ENCODE measurements around the gene CCDC6. TPM values are rescaled to one million over a fixed set of nuclear protein-coding genes. Genes with fewer than 3 reads are reported as not detected.

CCDC6 gene
- total RNA-seq, 2 donors from 2014 or later, result 60.4 to 64.3 TPM

GRCh38 chr10:59907918-59908807 lies 1.8 kb upstream of the CCDC6 start:
- intact Hi-C loops (cut with DNase I), result loop anchor here (10.0 kb wide), 2 partner anchors 63 to 283 kb away; no protein-coding TSS in a partner anchor
- DNase-seq (ENCODE audit: low spot score), result no peak

DNA sequence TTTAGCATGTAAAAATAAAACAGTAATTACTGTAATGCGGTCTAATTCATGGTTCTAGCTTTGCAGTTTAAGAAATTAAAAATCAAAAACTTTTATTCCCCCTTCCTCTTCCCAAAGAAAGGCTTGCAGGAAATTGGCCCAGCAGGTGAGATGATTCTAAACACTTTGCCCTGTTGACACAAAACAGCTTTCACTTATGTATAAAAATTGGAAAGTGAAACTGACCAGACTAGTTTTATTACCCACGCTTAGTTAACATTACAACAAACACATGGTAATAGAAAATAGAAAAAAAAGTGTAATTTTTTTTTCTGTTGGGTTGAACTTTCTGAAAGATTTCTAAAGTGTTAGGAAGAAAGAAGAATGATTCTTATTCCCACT lies 1.2 kb upstream of the CCDC6 start:
- intact Hi-C loops (cut with DNase I), result loop anchor here (10.0 kb wide), 2 partner anchors 63 to 283 kb away; no protein-coding TSS in a partner anchor
- no peak for DNase-seq (ENCODE audit: low spot score)

GRCh38 chr10:59905731-59906416 lies 482 bp downstream of the CCDC6 start:
- intact Hi-C loops (cut with DNase I), result loop anchor here (10.0 kb wide), 2 partner anchors 61 to 281 kb away; no protein-coding TSS in a partner anchor
- no peak for DNase-seq (ENCODE audit: low spot score)

DNA sequence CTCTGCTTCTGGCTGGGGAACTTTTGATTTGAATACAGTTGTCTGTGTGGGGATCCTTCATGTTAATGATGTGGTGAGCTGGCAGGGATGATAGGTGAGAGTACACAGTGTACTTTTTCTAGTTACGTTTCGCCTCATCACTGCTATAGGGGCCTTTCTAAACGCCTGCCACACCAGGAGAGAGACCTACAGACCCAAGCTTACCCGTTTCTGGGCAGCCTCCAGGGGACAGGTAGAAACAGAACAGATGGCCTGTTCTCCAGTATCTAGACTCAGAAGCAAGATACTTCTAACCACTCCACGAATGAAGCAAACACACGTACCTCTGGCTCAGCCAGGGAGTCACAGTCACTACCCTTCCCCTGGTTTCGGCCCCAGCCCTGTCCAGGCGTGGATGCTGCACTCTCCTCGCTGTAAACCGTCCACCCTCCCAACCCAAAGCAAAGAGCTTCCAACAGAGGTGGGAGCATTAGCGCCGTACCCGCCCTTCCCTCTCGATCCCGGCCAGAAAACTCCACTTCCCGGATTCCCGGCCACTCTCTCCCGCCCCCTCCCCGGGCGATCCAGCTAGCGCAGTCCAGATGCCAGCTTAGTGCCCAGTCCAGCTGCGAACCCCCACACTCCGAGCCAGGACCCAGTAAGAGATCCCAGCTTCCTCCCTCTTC lies 1.2 kb downstream of the CCDC6 start:
- intact Hi-C loops (cut with DNase I), result loop anchor here (10.0 kb wide), 2 partner anchors 60 to 280 kb away; no protein-coding TSS in a partner anchor
- DNase-seq (ENCODE audit: low spot score), result no peak

DNA sequence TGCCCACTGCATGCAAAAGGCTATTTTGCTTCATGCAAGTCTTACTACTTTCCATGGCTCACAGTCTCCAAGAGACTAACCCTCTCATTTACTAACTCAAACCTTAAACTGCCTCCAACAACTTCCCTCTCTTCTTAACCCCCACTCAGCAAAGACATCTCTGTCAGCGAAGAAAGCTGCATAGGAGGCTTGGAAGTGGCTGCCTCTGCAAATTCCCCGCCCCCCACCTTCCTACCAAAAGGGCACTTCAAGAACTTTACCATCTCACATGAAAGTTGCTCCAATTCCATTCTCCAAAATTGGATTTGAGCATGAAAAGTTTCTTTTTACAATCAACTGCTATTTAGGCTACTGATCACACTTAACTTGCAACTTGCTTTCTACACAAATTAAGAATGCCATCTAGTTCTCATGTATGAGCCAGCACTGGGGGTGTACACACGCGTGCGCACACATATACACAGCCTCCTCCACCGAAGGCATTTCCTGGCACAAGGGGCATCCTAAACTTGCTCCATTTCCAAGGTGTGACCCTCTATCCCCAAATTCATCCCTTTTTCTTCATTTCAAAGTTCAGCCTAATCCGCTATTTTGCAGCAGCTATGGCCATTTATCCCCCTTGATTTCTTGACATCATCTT lies 1.8 kb downstream of the CCDC6 start:
- DNase-seq (ENCODE audit: low spot score), result no peak
- intact Hi-C loops (cut with DNase I), result loop anchor here (10.0 kb wide), 2 partner anchors 60 to 280 kb away; no protein-coding TSS in a partner anchor

DNA sequence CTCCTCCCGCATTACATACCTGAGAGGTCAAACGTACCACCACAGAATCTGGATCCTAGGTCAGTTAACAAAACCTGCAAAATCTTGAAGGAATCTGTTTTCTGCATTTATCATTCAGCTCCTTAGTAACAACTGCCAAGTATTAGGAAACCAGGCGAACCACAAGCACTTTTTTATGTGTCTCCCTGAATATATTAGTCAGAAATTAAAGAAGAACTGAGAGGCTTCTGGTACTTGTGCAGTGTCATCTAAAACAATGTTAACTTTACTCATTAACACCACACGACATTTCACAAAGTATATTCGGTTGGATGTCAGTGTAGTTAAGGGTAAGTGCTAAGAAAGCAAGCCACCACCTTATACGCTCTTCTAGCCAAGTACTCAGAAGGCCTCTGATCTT lies 2.5 kb downstream of the CCDC6 start:
- intact Hi-C loops (cut with DNase I), result loop anchor here (10.0 kb wide), 2 partner anchors 59 to 279 kb away; no protein-coding TSS in a partner anchor

DNA sequence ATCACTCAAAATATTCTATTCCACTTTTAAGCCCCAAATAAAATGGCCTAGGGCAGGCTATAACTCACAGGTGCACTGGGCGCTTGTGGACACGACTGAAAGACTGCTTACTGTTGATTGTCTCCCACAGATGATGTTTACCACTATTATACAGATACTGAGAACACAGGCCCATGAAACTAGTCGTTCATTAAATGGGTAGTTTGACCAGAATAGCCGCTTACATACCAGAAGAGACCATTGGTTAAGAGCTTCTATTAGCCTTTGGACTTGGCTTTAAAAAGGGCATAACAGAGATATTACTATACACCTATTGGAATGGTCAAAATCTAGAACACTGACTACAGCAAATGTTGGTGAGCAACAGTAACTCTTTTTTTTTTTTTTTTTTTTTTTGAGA lies 4.3 kb downstream of the CCDC6 start:
- intact Hi-C loops (cut with DNase I), result loop anchor here (10.0 kb wide), 2 partner anchors 57 to 277 kb away; no protein-coding TSS in a partner anchor

More for the DNA sequence above, 2.5 kb downstream of the CCDC6 start:
- DNase-seq (ENCODE audit: low spot score), result no peak

DNA sequence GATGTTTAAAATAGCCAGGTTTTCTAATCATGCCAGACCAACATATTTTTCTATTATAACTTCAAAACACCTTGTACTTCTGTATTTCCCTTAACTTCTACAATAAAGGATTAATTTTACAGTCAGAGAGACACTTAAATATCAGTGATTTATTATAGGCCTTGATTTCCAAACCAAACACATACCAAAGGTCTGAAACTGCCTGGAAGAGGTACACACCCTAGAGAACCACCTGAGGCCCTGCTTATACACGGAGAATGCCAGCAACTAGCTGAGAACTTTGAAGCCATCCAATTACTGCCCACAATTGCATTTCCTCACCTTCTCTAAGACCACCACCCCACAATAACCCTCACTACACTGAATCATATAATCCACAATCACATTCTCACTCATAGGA lies 4.9 kb downstream of the CCDC6 start:
- DNase-seq (ENCODE audit: low spot score), result no peak
- intact Hi-C loops (cut with DNase I), result loop anchor here (10.0 kb wide), 2 partner anchors 57 to 277 kb away; no protein-coding TSS in a partner anchor

More for the DNA sequence above, 4.3 kb downstream of the CCDC6 start:
- no peak for DNase-seq (ENCODE audit: low spot score)

- DNase-seq (ENCODE audit: low spot score), result no peak
- intact Hi-C loops (cut with DNase I), result loop anchor here (10.0 kb wide), 2 partner anchors 55 to 275 kb away; no protein-coding TSS in a partner anchor
Measured at GRCh38 chr10:59900048-59900727, 6.2 kb downstream of the CCDC6 start.

DNA sequence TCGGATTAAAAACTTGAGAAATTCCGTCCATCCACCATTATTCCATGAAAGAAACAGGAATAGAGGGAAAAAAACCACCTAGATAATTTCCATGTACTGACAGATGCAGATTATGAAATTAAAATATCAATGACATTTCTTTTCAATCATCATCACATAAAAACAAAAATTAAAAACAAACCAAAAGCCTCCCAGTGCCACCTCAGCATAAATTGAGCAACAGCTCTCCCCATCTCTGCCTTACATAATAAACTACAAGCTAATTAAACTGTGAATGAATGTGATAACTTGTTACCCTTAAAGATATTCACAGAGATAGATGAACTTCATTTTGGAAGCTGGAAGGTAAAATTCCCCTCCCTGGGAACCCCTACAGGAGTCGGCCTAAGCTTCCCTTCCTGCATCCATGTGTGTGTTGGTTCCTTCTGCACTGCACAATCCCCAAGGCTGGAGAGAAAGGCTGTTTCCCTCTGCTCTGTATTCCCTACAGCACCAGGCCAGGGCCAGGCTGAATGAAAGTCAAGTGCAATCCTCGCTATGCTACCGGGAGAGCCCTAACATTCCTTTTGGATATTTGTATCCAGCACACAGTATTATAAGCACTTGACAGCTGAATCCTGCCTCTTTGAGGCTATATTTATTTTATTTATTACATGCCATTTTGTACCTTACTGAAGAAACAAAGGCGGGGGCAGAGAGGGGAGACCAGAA lies 8.1 kb downstream of the CCDC6 start:
- intact Hi-C loops (cut with DNase I), result no loop called here
- DNase-seq (ENCODE audit: low spot score), result no peak

DNA sequence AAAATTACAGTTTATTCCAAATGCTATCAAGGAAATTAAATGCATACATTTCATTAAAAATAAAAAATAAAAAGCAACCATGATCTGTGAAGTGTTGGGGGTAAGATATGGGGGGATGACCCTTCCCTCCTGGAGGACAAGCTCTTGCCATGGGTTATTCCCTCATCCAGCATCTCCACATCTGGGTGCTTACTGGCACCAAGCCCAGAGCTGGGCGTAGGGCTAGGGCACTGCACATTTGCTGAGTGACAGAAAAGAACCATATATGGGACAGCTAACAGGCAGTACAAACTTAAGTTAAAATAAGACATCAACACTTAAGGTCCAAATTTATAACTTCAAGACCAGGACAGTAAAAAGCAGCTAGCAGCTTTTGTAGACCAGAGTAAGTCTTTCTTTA lies 10.2 kb downstream of the CCDC6 start:
- DNase-seq (ENCODE audit: low spot score), result no peak
- intact Hi-C loops (cut with DNase I), result no loop called here

DNA sequence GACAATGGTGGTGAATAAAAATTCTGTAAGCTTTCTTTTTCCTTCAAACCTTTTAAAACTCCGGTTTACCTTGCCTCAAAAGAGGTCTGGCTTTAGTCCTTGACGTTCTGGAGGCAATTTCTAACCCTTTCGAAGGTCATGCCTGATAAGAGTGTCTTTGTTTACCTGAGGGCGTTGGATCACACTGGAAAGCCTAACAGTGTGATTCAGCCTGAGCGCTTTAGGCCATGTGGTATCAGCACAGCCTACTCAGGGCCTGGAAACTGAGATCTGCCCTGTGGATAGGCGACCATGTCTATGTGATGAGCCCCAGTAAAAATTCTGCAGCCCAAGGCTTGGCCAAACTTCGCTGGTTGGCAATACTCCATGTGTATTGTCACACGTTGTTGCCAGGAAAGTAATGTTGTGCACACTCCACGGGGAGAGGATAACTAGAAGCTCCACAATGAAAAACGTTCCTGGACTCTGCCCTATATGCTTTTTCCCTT lies 10.7 kb downstream of the CCDC6 start:
- DNase-seq (ENCODE audit: low spot score), result no peak
- intact Hi-C loops (cut with DNase I), result no loop called here

DNA sequence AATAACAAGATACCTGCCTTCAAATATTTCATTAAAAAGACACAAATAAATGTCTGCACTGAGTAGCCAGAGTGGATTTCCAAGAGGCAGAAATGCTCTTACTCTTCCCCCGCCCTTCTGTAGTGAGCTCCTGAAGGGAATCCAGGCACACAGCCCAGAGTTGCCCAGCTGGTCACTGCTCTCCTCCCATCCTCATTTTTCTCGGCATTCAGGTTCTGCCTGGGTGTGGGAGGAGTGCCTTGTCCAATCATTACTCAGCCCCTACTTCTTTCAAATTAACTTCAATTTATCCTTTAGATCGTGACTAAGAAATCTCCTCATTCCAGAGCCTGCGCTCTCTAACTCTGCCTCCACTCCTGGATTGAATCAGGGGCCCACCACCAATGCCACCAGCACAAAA lies 12.2 kb downstream of the CCDC6 start:
- intact Hi-C loops (cut with DNase I), result no loop called here

DNA sequence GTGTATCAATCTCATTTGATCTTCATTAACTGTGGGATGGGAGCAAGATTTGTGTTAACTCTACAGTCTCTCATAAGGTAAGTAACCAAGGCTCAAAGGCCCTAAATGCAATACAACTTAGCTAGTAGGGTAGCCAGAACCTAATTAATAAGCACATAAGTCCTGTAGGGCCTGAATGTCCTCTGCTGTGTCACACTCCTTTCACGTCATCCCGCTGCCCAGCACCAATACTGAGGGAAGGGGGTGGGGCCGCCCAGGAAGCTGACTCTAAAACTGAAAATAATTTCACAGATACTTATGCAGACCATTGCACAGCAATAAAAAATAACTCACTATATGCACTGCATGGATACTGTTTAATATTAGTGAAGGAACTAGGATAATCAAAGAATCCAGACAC lies 13.7 kb downstream of the CCDC6 start:
- no peak for DNase-seq (ENCODE audit: low spot score)
- intact Hi-C loops (cut with DNase I), result no loop called here

More for the DNA sequence above, 12.2 kb downstream of the CCDC6 start:
- DNase-seq (ENCODE audit: low spot score), result no peak

DNA sequence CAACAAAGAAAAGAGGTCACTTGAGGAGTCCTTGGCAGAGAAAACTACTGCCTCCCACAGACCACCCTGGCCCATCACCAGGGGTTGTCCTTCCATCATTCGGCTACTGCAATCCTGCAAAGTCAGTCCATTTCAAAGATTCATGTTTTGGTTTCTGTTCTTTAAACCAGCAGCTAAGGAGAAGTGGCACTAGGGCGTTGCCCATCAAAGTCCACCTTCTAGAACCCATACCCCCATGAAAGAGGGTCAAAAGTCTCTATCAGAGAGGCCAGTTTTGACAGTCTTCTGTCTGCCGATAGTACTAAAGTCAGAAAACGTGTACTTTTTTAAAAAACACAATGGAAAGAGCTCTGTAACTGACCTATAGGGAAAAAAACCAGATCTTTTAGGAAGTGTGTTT lies 14.4 kb downstream of the CCDC6 start:
- no peak for DNase-seq (ENCODE audit: low spot score)

GRCh38 chr10:59891349-59891748 lies 15.0 kb downstream of the CCDC6 start:
- intact Hi-C loops (cut with DNase I), result no loop called here

More for the DNA sequence above, 14.4 kb downstream of the CCDC6 start:
- intact Hi-C loops (cut with DNase I), result no loop called here

DNA sequence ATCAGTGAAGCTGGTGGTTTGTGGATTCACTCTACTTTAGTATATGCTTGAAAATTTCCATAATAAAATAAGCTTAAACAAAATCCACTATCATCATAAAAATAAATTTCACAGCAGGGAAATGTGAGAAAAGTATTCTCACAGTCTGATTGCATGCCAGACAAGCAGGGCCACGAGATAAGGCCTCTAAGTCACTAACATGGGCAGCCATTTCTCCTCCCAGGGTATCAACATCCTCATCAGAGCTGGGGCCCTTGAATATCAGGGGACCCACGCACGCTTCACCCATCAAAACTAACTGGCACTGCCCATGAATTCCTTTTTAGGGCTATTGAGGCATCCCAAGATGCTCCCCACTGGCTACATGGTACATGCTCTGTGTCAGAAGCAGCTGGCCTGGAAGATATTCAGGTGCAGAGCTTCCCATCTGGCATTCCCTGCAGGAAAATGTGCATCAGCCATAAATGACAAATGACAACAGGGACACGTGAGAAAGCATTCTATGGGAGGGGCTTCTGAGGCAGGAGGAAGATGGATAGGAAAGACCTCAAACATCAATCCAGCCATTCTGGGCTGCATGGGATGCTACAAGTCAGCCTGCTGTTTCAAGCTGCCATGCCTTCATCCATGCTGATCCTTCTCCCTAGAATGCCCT lies 17.4 kb downstream of the CCDC6 start:
- intact Hi-C loops (cut with DNase I), result no loop called here
- DNase-seq (ENCODE audit: low spot score), result no peak

More at GRCh38 chr10:59891349-59891748, 15.0 kb downstream of the CCDC6 start:
- DNase-seq (ENCODE audit: low spot score), result no peak

Data from posterior vena cava (tissue), 2 donors.